HepG2 (cell line): Measurements from ENCODE around the gene RTCA. TPM values are rescaled to one million over a fixed set of nuclear protein-coding genes. Genes with fewer than 3 reads are reported as not detected.

Experiments
- ATAC-seq: fragments of 200-7000 bp; cut with Tn5 transposase; 3 replicates; pipeline ENCODE4 v1.9.1; 2020; ENCODE audit warnings: mild to moderate bottlenecking, moderate library complexity
- BruUV-seq: library from RNA; stranded (reverse); fragments of 400-500 nt; replicated peaks from 2 replicates; lab custom pipeline; 2021; lab: Mats Ljungman, UMichigan
- CTCF ChIA-PET: fragments of 300-600 bp; formaldehyde crosslinking; extraction: SDS; loops from one replicate; lab custom pipeline; 2021; ENCODE audit warnings: low total read pairs, inconsistent platforms, low intra/inter-chr PET ratio; lab: Yijun Ruan, JAX
- POLR2A ChIA-PET: fragments of 350-600 bp; sonication (Branson Sonifier 250); formaldehyde crosslinking; loops from one replicate; lab custom pipeline; 2020; ENCODE audit warnings: antibody characterized with exemption, inconsistent platforms; lab: Yijun Ruan, JAX
- DNase-seq: peaks from one replicate; pipeline ENCODE4 v3.0.0-alpha.2; 2015; ENCODE audit warnings: low spot score
- FAIRE-seq: peaks from 3 replicates; lab custom pipeline; 2011; peaks lifted over from hg19 to GRCh38; lab: Jason Lieb, UNC
- H2AFZ ChIP-seq: one replicate; pipeline ENCODE4 v1.6.1; 2011; ENCODE audit warnings: low read length, inconsistent platforms
- H3K27ac ChIP-seq: fragments of 300-600 bp; 3 replicates; pipeline ENCODE4 v1.8.0; 2011; ENCODE audit warnings: mixed run types, mild to moderate bottlenecking, mixed read lengths, low read length, inconsistent platforms; ENCODE audit not compliant: insufficient read depth; ENCODE audit errors: extremely low read length
- H3K27me3 ChIP-seq, 2 experiments: fragments of 200-600 bp in 1 of 2; 2 replicates in 1 of 2; 3 replicates in 1 of 2; pipeline versions ENCODE4 v1.6.0 to v1.8.0; 2011; ENCODE audit warnings: low read length in 2 of 2, mild to moderate bottlenecking in 2 of 2, moderate library complexity in 2 of 2, inconsistent platforms in 1 of 2; ENCODE audit not compliant: insufficient read depth in 2 of 2, control insufficient read depth in 1 of 2
- H3K36me3 ChIP-seq, 2 experiments: fragments of 200-600 bp in 1 of 2; replicated peaks in 1 of 2; 2 replicates in 1 of 2; 3 replicates in 1 of 2; pipeline versions ENCODE4 v1.5.1 to v1.8.0; 2011; ENCODE audit warnings: low read length in 2 of 2, inconsistent platforms in 1 of 2; ENCODE audit not compliant: insufficient read depth in 2 of 2, control insufficient read depth in 1 of 2
- H3K4me1 ChIP-seq: 2 replicates; pipeline ENCODE4 v1.5.1; 2012; ENCODE audit warnings: low read length, inconsistent platforms; ENCODE audit not compliant: insufficient read depth
- H3K4me2 ChIP-seq: 2 replicates; pipeline ENCODE4 v1.6.0; 2011; ENCODE audit warnings: low read depth, low read length, inconsistent platforms
- H3K4me3 ChIP-seq, 3 experiments: fragments of 200-600 bp in 1 of 3; sonication (generic), shearing (Covaris generic) in 1 of 3; replicated peaks in 1 of 3; 2 replicates each; pipeline ENCODE4 v1.5.1; 2011 to 2016; ENCODE audit warnings: low read length in 3 of 3, inconsistent platforms in 2 of 3, low read depth in 2 of 3, mild to moderate bottlenecking in 2 of 3, control low read depth in 1 of 3, mixed read lengths in 1 of 3; ENCODE audit not compliant: insufficient read depth in 1 of 3
- H3K79me2 ChIP-seq: one replicate; pipeline ENCODE4 v1.6.1; 2011; ENCODE audit warnings: low read length, inconsistent platforms; ENCODE audit not compliant: insufficient read depth
- H3K9ac ChIP-seq: 2 replicates; pipeline ENCODE4 v1.6.0; 2011; ENCODE audit warnings: mild to moderate bottlenecking, low read depth, low read length, inconsistent platforms; ENCODE audit not compliant: insufficient read depth
- H3K9me3 ChIP-seq: 2 replicates; pipeline ENCODE4 v1.5.1; 2012; ENCODE audit warnings: mild to moderate bottlenecking, low read length
- H4K20me1 ChIP-seq: 2 replicates; pipeline ENCODE4 v1.6.0; 2011; ENCODE audit warnings: inconsistent platforms, mild to moderate bottlenecking, low read length, moderate library complexity; ENCODE audit not compliant: insufficient read depth
- HMGXB3 ChIP-seq: sonication (generic); formaldehyde crosslinking; IDR thresholded peaks from 2 replicates; pipeline ENCODE4 v1.4.0; 2020; ENCODE audit warnings: missing genetic modification reagents, borderline replicate concordance
- HNF4A ChIP-seq: sonication (generic); formaldehyde crosslinking; IDR thresholded peaks from 2 replicates; pipeline ENCODE4 v1.4.0; 2020; ENCODE audit warnings: missing genetic modification reagents
- NFRKB ChIP-seq: fragments of 450-650 bp; IDR thresholded peaks from 2 replicates; pipeline ENCODE4 v1.6.1; 2017
- NR2F1 ChIP-seq, 2 experiments: fragments of 450-650 bp in 1 of 2; formaldehyde crosslinking in 1 of 2; IDR thresholded peaks; 2 replicates each; pipeline versions ENCODE4 v1.5.0 to v1.6.1; 2016 to 2020; ENCODE audit warnings: mild to moderate bottlenecking in 1 of 2, missing compliant biosample characterization in 1 of 2, missing genetic modification reagents in 1 of 2, moderate library complexity in 1 of 2
- RELA ChIP-seq: sonication (generic); formaldehyde crosslinking; IDR thresholded peaks from 2 replicates; pipeline ENCODE4 v1.4.0; 2020; ENCODE audit warnings: missing genetic modification reagents
- SALL1 ChIP-seq: sonication (generic); formaldehyde crosslinking; IDR thresholded peaks from 2 replicates; pipeline ENCODE4 v1.8.0; 2022; ENCODE audit warnings: mild to moderate bottlenecking, missing genetic modification reagents
- TIGD3 ChIP-seq: sonication (generic); formaldehyde crosslinking; IDR thresholded peaks from 2 replicates; pipeline ENCODE4 v1.5.1; 2020; ENCODE audit warnings: mild to moderate bottlenecking, missing genetic modification reagents, borderline replicate concordance
- ZNF281 ChIP-seq: sonication (generic); formaldehyde crosslinking; IDR thresholded peaks from 2 replicates; pipeline ENCODE4 v1.4.0; 2020; ENCODE audit warnings: missing genetic modification reagents, borderline replicate concordance
- ZNF383 ChIP-seq: sonication (generic); formaldehyde crosslinking; IDR thresholded peaks from 2 replicates; pipeline ENCODE4 v1.4.0; 2020; ENCODE audit warnings: missing genetic modification reagents, mild to moderate bottlenecking, borderline replicate concordance
- ZNF564 ChIP-seq: sonication (generic); formaldehyde crosslinking; IDR thresholded peaks from 2 replicates; pipeline ENCODE4 v1.8.1; 2023; ENCODE audit warnings: mild to moderate bottlenecking, missing genetic modification reagents
- ZNF781 ChIP-seq: sonication (generic); formaldehyde crosslinking; IDR thresholded peaks from 2 replicates; pipeline ENCODE4 v1.5.1; 2020; ENCODE audit warnings: borderline replicate concordance, mild to moderate bottlenecking, missing genetic modification reagents; ENCODE audit errors: not compliant biosample characterization
- ZNF788 ChIP-seq: sonication (generic); formaldehyde crosslinking; IDR thresholded peaks from 2 replicates; pipeline ENCODE4 v1.5.0; 2020; ENCODE audit warnings: mild to moderate bottlenecking, missing genetic modification reagents, borderline replicate concordance
- WGBS: methylation state at CpG from one replicate; pipeline ENCODE4 v1.1.6; 2017; ENCODE audit warnings: low lambda C conversion rate; 5-methylcytosine and 5-hydroxymethylcytosine counted together
- in situ Hi-C: cut with HindIII; loops from 2 replicates; pipeline ENCODE4 v1.10.0; 2017; ENCODE audit warnings: low pct_unique_long_range_greater_than_20kb; ENCODE audit not compliant: extremely low pct_ligation_motif_present
- intact Hi-C: fragments of 100-400 bp; cut with micrococcal nuclease; formaldehyde crosslinking; loops from one replicate; pipeline ENCODE4 v1.10.0; 2022; ENCODE audit not compliant: unreplicated experiment
- polyA plus RNA-seq, 8 experiments: library from polyadenylated mRNA; depleted of rRNA in 3 of 8; stranded (reverse) in 7 of 8; unstranded in 1 of 8; fragments of >200 nt; fragmentation: Illumina TruSeq in 4 of 8; extraction: Trizol in 4 of 8; gene quantifications; 2 replicates each; pipeline versions ENCODE4 v1.2.1 to v1.2.3, GENCODE V29; 2011 to 2016; ENCODE audit warnings: low read depth in 4 of 8, missing spikeins in 1 of 8, mixed read lengths in 1 of 8; ENCODE audit not compliant: insufficient read depth in 1 of 8
- total RNA-seq, 5 experiments: library from RNA; depleted of rRNA; stranded (reverse); fragments of >200 nt; fragmentation: Illumina TruSeq; extraction: Trizol; gene quantifications; 2 replicates each; pipeline ENCODE4 v1.2.3, GENCODE V29; 2016; ENCODE audit warnings: low read depth in 1 of 5

RTCA gene
- total and polyA plus RNA-seq, 2 of the 13 experiments (the other 11 are each of a cell fraction or from before 2014, with no cell fraction given): 22.7 to 31.0 TPM

GRCh38 chr1:100305954-100306353 is 39.9 kb downstream of the RTCA start (continued):
- TF ChIP-seq SALL1 (CRISPR knock-in tag) (no peak), NFRKB (no peak)
- TF ChIP-seq, all 625 proteins: peak for 0

GRCh38 chr1:100306735-100307313 is 40.8 kb downstream of the RTCA start:
- Histone ChIP-seq H3K9me3 (no peaks in the 10 kb centered on the region), H4K20me1 (no peaks in the 10 kb centered on the region), H3K27me3 (no peaks in the 10 kb centered on the region), H2AFZ (no peak overlapping the region), H3K79me2 (no peaks in the 10 kb centered on the region), H3K4me1 (peaks cover 17% of the 10 kb centered on the region), H3K9ac (no peak overlapping the region), H3K4me3 (no peak overlapping the region), H3K36me3 (no peaks in the 10 kb centered on the region), H3K27ac (no peak overlapping the region), H3K4me2 (peak overlapping the region; percentile 51)
- ChIA-PET CTCF (no interaction called here), POLR2A (interaction anchor here (1.0 kb wide), 1 partner anchor 57 kb away, joined by 4 read pairs; the partner anchor contains the start of gene DBT)
- BruUV-seq: no TSS peak
- 0% methylated on average over 2 of the region's 2 CpGs for WGBS
- DNase-seq: no peak
- in situ Hi-C loops (no loop called here), intact Hi-C loops (no loop called here)
- no peak for FAIRE-seq
- peak; percentile 86 for ATAC-seq
- TF ChIP-seq ZNF281 (CRISPR knock-in tag) (no peak), TIGD3 (no peak), NR2F1 (CRISPR knock-in tag; IDR thresholded peaks at IDR 0.05) (0 out of 4 replicates have a peak, but pooled peaks of 1 of the 2 experiments have one; percentile 14), ZNF781 (no peak), ZNF383 (CRISPR knock-in tag) (no peak), ZNF788 (CRISPR knock-in tag) (no peak), RELA (CRISPR knock-in tag) (no peak), ZNF564 (CRISPR knock-in tag) (no peak), HNF4A (CRISPR knock-in tag) (peak; percentile 29), HMGXB3 (CRISPR knock-in tag) (no peak)
